ENCODE measurements around the gene AIPL1. TPM values are rescaled to one million over a fixed set of nuclear protein-coding genes. Genes with fewer than 3 reads are reported as not detected.

AIPL1 gene
- total and polyA plus RNA-seq, 2 experiments from 2014 or later: not detected

DNA sequence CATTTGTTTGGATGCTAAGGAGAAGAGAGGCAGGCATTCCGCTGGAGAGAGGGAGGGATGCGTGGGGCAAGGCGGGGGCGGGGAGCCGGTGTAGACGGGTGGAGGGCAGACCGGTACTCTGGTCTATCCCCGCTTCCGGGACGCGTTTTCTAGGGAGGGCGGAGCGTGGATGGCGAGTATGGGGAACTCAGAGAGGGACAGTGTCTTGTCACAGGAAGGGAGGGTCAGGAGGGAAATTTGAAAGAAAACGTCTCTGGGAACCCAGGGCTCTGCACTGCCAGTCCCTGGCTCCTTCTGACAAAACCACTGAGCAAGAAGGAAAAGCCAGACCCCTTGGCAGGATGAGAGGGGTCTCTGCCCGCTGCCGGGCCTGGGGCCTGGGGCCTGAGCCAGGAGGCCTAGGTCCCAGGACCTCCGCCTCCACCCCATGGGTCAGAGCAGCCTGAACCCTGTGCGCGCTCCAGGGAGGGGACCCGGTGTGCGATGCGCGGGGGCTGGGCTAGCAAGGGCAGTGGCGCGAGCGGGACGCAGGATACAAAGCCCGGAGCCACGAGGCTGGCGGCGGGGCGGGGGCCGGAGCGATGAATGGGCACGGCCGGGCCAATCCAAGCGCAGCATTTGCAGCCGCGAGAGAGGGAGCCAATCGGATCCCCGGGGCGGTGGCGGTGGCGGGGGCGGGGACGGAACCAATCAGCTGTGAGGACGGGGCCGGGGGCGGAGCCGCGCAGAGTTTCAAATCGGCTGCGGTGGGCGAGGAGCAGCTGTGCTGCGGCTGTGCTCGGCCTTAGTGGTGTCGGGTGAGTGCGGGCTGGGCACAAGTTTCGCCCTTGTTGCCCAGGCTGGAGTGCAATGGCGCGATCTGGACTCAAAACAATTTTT, 9.0 kb upstream of the AIPL1 start, which contains the start of gene PIMREG:
Gene PIMREG, plus strand, starts transcription at position 764 of the 879 bp plus-strand sequence. CDS start 656 bp downstream, outside the sequence.
- peak within 1 kb of the TSS; percentile 85 for H3K27ac ChIP-seq
- peak; percentile 97 for DNase-seq (ENCODE audit: low spot score)

DNA sequence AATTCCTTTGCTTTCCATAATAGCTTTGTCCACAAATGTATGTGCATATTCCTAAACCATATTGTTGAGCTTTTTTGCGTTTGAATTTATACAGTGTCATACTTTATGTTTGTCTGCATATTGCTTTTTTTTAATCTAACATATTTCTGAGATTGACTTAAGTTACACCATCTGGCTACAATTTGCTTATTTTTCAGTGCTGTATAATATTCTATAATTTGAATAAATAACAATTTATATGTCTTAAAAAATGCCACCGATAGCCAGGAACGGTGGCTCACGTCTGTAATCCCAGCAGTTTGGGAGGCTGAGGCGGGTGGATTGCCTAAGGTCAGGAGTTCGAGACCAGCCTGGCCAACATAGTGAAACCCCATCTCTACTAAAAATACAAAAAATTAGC, 7.9 kb upstream of the AIPL1 start:
- H3K4me1 ChIP-seq (ENCODE audit: insufficient read depth): no peaks in the 10 kb centered on the region
- no peaks in the 10 kb centered on the region for H3K36me3 ChIP-seq (replicated peaks; ENCODE audit: insufficient read depth, low read depth)
- no peaks in the 10 kb centered on the region for H4K20me1 ChIP-seq (ENCODE audit: insufficient read depth, poor library complexity, severe bottlenecking)
- peak overlapping the region; percentile 87 for H2AFZ ChIP-seq
- H3K4me2 ChIP-seq: peak overlapping the region; percentile 91
- no peaks in the 10 kb centered on the region for H3K9me2 ChIP-seq (replicated peaks; ENCODE audit: insufficient read depth)
- H3K4me3 ChIP-seq: no peak overlapping the region
- no peak for DNase-seq (ENCODE audit: low spot score)
- H3K79me2 ChIP-seq: no peaks in the 10 kb centered on the region
- 65% methylated on average over 6 of the region's 6 CpGs for WGBS (ENCODE audit: low lambda C conversion rate, missing lambda C conversion rate)
- H3K27ac ChIP-seq: peak overlapping the region; percentile 85
- H3K9me3 ChIP-seq (ENCODE audit: low read depth): no peaks in the 10 kb centered on the region
- no peak for TF ChIP-seq EZH2phosphoT487 (IDR thresholded peaks at IDR 0.05; ENCODE audit: low read depth, severe bottlenecking, unreplicated experiment)
- TF ChIP-seq, protein P1, sequence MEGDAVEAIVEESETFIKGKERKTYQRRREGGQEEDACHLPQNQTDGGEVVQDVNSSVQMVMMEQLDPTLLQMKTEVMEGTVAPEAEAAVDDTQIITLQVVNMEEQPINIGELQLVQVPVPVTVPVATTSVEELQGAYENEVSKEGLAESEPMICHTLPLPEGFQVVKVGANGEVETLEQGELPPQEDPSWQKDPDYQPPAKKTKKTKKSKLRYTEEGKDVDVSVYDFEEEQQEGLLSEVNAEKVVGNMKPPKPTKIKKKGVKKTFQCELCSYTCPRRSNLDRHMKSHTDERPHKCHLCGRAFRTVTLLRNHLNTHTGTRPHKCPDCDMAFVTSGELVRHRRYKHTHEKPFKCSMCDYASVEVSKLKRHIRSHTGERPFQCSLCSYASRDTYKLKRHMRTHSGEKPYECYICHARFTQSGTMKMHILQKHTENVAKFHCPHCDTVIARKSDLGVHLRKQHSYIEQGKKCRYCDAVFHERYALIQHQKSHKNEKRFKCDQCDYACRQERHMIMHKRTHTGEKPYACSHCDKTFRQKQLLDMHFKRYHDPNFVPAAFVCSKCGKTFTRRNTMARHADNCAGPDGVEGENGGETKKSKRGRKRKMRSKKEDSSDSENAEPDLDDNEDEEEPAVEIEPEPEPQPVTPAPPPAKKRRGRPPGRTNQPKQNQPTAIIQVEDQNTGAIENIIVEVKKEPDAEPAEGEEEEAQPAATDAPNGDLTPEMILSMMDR (IDR thresholded peaks at IDR 0.05; ENCODE audit: poor library complexity): no peak
- no peak for TF ChIP-seq EZH2 (IDR thresholded peaks at IDR 0.05; ENCODE audit: borderline replicate concordance)
- no peaks in the 10 kb centered on the region for H3K27me3 ChIP-seq

More for the DNA sequence above, 9.0 kb upstream of the AIPL1 start, which contains the start of gene PIMREG:
- Histone ChIP-seq H3K9me3 (ENCODE audit: low read depth) (no peaks in the 10 kb centered on the region), H3K36me3 (replicated peaks; ENCODE audit: insufficient read depth, low read depth) (no peaks in the 10 kb centered on the region), H3K27me3 (no peaks in the 10 kb centered on the region), H4K20me1 (ENCODE audit: insufficient read depth, poor library complexity, severe bottlenecking) (no peaks in the 10 kb centered on the region), H2AFZ (peak within 1 kb of the TSS; percentile 87), H3K4me2 (peak within 1 kb of the TSS; percentile 91), H3K4me1 (ENCODE audit: insufficient read depth) (no peaks in the 10 kb centered on the region), H3K4me3 (peak within 1 kb of the TSS; percentile 54), H3K9me2 (replicated peaks; ENCODE audit: insufficient read depth) (no peaks in the 10 kb centered on the region), H3K79me2 (no peaks in the 10 kb centered on the region)
- TF ChIP-seq, protein P1 (IDR thresholded peaks at IDR 0.05; ENCODE audit: poor library complexity): no peak
- no peak for TF ChIP-seq EZH2 (IDR thresholded peaks at IDR 0.05; ENCODE audit: borderline replicate concordance)
- TF ChIP-seq EZH2phosphoT487 (IDR thresholded peaks at IDR 0.05; ENCODE audit: low read depth, severe bottlenecking, unreplicated experiment): no peak
- WGBS (ENCODE audit: low lambda C conversion rate, missing lambda C conversion rate): under 1% methylated on average over 32 of the region's 62 CpGs

DNA sequence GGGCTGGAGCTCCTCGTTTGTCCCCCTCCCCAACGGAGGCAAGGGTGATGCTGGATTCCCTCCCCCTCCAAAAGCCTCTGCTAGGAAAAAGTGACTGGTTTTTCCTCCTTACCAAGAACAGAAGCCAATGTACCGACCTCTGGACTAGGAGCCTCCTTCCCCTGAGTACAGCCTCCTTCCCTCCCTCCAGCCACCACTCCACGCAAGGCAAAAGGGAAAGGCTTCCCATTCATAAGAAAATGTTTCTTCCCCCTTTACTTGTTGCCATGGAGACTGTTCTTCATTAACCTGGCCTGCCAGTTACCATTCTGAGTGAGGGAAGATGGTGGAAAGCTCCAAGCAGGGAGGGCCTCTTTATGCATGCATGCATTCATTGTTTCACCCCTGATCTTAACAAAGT, 5.0 kb upstream of the AIPL1 start:
- no peak overlapping the region for H3K4me3 ChIP-seq
- DNase-seq (ENCODE audit: low spot score): no peak
- H3K27ac ChIP-seq: no peak overlapping the region
- H3K9me3 ChIP-seq (ENCODE audit: low read depth): no peaks in the 10 kb centered on the region
- TF ChIP-seq EZH2phosphoT487 (IDR thresholded peaks at IDR 0.05; ENCODE audit: low read depth, severe bottlenecking, unreplicated experiment) (no peak), EZH2 (IDR thresholded peaks at IDR 0.05; ENCODE audit: borderline replicate concordance) (no peak)
- TF ChIP-seq, protein P1 (IDR thresholded peaks at IDR 0.05; ENCODE audit: poor library complexity): no peak
- no peak overlapping the region for H3K4me2 ChIP-seq
- H3K9me2 ChIP-seq (replicated peaks; ENCODE audit: insufficient read depth): no peaks in the 10 kb centered on the region
- WGBS (ENCODE audit: low lambda C conversion rate, missing lambda C conversion rate): 39% methylated on average over 4 of the region's 4 CpGs
- H4K20me1 ChIP-seq (ENCODE audit: insufficient read depth, poor library complexity, severe bottlenecking): no peaks in the 10 kb centered on the region
- no peaks in the 10 kb centered on the region for H3K27me3 ChIP-seq
- no peaks in the 10 kb centered on the region for H3K36me3 ChIP-seq (replicated peaks; ENCODE audit: insufficient read depth, low read depth)
- H3K4me1 ChIP-seq (ENCODE audit: insufficient read depth): no peaks in the 10 kb centered on the region
- no peaks in the 10 kb centered on the region for H3K79me2 ChIP-seq
- no peak overlapping the region for H2AFZ ChIP-seq
